ENCODE data around the gene ANOS1.

Gene ANOS1

DNA sequence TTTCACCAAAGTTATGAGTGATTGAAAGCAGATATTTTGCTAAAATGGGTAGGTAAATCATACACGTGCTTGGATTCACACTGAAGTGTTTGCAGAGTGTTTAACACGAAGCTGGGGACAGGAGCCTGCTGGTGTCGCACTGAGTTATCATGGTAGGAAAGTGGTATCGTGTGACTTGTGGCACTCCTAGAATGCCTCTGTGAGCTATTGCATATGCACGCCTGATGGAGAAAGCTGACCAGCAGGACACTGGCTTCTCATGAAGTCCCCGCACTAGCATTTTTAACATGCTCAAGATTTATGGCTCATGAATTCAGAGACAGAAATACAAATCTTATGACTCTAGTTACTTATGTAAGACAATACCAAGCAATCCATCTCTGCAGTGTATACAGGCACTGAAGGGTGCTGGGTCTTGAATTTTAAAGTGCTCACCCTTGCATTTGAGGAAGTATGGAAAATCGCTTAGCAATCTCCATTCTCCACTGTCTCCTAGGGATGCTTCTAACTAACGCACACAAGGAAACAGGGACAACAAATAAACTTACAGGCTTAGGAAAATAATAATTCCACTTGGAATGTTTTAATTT lies 247.5 kb downstream of the ANOS1 start:
- TF ChIP-seq ZNF8 (CRISPR knock-in tag; IDR thresholded peaks at IDR 0.05): no peak
- no peak for ATAC-seq

Measured in SK-N-SH treated with all-trans-retinoic acid at 6 μM for 48 hours (cell line).